ENCODE results near the gene CSAG2. TPM values are rescaled to one million over a fixed set of nuclear protein-coding genes. Genes with fewer than 3 reads are reported as not detected.
"Not testable (repeated sequence)": the region's sequence is repeated elsewhere in the genome, so short reads cannot be mapped to it uniquely, and the experiment has no call there.

CSAG2 gene, protein sequence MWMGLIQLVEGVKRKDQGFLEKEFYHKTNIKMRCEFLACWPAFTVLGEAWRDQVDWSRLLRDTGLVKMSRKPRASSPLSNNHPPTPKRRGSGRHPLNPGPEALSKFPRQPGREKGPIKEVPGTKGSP
- total RNA-seq (2014; rRNA removed; shearing (Covaris generic)), result 0.27 TPM in 1 of 2 replicates, not detected in the other

DNA sequence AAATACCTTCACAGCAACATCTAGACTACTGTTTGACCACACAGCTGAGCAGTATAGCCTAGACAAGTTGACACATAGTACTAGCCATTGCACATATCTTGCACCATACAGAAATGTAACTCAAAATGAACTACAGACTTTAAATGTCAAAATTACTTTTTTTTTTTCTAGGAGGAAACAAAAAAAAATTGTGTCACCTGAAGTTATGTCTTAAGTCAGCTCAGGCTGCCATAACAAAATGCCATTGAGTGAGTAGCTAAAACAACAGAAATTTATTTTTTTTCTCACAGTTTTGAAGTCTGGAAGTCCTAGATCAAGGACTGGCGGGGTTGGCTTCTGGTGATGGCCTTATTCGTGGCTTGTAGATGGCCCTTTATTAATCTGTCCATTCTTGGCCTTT lies at the start of gene CSAG2:
Gene CSAG2, minus strand, starts transcription at position 101 of the 400 bp plus-strand sequence. CDS start 161 bp downstream, outside the sequence.
- DNase-seq (ENCODE audit: low spot score), result not testable (repeated sequence)

DNA sequence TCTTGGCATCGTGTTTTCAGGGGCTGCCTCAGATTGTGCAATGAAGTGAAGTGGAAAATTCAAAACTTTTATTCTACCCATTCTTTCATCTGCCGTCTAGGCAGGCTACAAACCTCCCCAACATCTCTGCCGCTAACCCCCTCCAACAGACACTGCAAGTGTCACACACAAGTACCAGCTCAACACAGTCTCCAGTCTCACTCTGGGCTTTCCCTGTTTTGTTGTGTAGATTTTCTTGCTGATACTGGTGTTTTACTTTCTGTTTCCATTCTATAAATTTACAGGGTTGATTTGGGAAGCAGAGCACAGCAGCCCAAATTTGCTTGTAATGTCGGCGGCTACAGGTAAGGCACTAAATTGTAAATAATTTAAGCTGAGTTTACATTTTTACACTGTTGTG lies 45.8 kb upstream of the CSAG2 start:
- not testable (repeated sequence) for DNase-seq (ENCODE audit: low spot score)

DNA sequence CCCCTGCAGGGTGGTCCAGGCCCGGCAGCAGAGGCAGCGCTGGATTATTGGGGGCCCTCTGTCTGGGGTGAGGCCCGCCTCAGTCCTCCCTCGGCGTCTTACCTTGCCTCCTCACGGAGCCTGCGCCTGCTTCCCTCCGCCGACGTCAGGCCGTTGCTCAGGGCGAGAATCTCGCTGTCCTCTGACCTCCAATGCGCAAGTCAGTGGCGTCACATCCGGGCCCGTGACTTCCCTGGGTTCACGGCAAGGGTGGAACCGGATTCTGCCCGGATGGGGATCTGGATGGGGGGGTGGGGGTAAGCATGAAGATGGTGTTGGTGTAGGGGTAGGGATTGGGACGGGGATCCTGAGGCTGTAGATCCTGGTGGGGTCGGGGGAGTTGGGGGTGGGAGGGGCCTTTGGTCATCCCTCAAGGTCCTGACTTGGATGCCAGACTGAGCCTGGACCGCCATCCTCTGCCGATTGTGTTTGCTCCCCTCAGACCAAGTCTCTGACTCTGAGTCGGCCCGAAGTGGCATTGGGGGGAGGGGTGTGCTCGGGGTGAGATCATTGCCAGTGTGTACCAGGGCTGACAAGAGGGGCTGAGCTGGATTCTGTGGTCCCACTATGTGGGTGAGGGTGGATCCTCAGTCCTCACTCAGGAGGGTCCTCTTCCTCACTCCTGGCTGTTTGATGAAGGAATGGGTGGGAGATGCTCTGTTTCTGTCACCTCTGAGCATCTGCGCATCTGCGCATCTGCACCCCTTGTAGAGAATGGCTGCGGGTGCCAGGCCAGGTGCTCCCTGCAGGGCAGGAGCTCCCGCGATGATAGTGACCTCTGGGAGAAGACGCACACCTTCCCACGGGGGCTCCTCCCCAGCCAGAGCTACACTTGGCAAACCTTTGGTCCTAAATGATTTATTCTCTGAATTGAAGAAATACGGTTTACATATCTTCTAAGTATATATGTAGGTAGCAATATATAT lies 44.9 kb upstream of the CSAG2 start, which contains the start of gene MAGEA2:
Gene MAGEA2, minus strand, starts transcription at position 157 of the 965 bp plus-strand sequence. CDS start 2,479 bp downstream, outside the sequence.
- not testable (repeated sequence) for DNase-seq (ENCODE audit: low spot score)

DNA sequence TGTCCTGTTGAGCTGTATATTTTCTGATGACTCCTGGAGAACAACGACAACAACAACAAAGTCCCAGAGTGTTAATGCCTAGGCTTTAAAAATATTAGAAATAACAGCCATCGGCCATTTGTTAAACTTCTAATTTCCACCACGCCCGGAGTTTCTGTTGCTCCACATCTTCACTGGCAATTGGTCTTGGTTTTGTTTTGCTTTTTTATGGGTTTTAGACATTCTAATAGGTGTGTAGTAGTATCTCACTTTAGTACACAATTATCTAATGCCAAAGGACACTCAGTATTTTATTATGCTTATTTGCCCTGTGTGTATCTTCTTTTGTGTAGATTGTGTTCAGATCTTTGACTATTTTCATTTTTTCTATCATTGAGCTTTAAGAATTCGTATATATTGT lies 29.5 kb upstream of the CSAG2 start:
- DNase-seq (ENCODE audit: low spot score), result no peak

DNA sequence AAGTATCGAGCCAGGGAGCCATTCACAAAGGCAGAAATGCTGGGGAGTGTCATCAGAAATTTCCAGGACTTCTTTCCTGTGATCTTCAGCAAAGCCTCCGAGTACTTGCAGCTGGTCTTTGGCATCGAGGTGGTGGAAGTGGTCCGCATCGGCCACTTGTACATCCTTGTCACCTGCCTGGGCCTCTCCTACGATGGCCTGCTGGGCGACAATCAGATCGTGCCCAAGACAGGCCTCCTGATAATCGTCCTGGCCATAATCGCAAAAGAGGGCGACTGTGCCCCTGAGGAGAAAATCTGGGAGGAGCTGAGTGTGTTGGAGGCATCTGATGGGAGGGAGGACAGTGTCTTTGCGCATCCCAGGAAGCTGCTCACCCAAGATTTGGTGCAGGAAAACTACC lies 27.5 kb upstream of the CSAG2 start:
- not testable (repeated sequence) for DNase-seq (ENCODE audit: low spot score)

DNA sequence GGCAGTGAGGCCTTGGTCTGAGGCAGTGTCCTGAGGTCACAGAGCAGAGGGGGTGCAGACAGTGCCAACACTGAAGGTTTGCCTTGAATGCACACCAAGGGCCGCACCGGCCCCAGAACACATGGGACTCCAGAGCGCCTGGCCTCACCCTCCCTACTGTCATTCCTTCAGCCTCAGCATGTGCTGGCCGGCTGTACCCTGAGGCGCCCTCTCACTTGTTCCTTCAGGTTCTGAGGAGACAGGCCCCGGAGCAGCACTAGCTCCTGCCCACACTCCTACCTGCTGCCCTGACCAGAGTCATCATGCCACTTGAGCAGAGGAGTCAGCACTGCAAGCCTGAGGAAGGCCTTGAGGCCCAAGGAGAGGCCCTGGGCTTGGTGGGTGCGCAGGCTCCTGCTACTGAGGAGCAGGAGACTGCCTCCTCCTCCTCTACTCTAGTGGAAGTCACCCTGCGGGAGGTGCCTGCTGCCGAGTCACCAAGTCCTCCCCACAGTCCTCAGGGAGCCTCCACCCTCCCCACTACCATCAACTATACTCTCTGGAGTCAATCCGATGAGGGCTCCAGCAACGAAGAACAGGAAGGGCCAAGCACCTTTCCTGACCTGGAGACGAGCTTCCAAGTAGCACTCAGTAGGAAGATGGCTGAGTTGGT lies 26.9 kb upstream of the CSAG2 start:
- no peak for DNase-seq (ENCODE audit: low spot score)

DNA sequence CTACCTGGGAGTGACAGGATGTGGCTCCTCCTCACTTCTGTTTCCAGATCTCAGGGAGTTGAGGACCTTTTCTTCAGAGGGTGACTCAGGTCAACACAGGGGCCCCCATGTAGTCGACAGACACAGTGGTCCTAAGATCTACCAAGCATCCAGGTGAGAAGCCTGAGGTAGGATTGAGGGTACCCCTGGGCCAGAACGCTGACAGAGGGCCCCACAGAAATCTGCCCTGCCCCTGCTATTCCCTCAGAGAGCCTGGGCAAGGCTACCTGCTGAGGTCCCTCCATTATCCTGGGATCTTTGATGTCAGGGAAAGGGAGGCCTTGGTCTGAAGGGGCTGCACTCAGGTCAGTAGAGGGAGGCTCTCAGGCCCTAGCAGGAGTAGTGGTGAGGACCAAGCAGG lies 26.0 kb upstream of the CSAG2 start:
- DNase-seq (ENCODE audit: low spot score), result no peak

DNA sequence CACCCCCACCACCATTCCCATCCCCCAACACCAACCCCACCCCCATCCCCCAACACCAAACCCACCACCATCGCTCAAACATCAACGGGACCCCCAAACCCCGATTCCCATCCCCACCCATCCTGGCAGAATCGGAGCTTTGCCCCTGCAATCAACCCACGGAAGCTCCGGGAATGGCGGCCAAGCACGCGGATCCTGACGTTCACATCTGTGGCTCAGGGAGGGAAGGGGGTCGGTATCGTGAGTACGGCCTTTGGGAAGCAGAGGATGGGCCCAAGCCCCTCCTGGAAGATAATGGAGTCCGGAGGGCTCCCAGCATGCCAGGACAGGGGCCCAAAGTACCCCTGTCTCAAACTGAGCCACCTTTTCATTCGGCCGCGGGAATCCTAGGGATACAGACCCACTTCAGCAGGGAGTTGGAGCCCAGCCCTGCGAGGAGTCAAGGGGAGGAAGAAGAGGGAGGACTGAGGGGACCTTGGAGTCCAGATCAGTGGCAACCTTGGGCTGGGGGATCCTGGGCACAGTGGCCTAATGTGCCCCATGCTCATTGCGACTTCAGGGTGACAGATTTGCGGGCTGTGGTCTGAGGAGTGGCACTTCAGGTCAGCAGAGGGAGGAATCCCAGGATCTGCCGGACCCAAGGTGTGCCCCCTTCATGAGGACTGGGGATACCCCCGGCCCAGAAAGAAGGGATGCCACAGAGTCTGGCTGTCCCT lies 25.2 kb upstream of the CSAG2 start:
- not testable (repeated sequence) for DNase-seq (ENCODE audit: low spot score)

DNA sequence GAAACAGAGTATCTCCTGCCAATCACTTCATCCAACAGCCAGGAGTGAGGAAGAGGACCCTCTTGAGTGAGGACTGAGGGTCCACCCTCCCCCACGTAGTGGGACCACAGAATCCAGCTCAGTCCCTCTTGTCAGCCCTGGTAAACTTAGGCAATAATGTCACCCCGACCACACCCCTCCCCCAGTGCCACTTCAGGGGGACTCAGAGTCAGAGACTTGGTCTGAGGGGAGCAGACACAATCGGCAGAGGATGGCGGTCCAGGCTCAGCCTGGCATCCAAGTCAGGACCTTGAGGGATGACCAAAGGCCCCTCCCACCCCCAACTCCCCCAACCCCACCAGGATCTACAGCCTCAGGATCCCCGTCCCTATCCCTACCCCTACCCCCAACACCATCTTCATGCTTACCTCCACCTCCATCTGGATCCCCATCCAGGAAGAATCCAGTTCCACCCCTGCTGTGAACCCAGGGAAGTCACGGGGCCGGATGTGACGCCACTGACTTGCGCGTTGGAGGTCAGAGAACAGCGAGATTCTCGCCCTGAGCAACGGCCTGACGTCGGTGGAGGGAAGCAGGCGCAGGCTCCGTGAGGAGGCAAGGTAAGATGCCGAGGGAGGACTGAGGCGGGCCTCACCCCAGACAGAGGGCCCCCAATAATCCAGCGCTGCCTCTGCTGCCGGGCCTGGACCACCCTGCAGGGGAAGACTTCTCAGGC lies 24.3 kb upstream of the CSAG2 start, which contains the start of the genes CSAG1 and MAGEA12:
Gene CSAG1, minus strand, starts transcription at position 461 of the 715 bp plus-strand sequence. CDS start 1,261 bp downstream, outside the sequence.
Gene MAGEA12, plus strand, starts transcription at position 497 of the 715 bp plus-strand sequence. CDS start 2,405 bp downstream, outside the sequence.
- DNase-seq (ENCODE audit: low spot score), result peak; percentile 6

DNA sequence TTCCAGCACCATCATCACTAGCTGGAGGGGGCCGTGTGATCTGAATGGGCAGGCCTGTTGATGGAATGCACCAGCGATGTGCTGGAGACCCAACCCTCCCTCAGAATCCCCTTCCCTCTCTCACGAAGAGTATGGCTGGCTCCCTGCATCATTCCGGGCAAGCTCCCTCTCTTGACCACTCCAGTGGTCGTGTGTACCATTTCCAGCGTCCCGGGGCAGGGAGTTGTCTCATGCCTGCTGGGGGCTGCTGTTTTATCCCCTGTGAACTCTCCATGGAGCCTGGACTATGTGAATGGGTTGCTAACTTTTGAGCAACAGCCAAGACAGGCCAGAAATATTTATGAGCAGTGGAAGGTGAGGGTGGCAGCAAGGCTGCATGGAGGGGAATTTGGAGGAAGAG lies 16.3 kb upstream of the CSAG2 start:
- no peak for DNase-seq (ENCODE audit: low spot score)

DNA sequence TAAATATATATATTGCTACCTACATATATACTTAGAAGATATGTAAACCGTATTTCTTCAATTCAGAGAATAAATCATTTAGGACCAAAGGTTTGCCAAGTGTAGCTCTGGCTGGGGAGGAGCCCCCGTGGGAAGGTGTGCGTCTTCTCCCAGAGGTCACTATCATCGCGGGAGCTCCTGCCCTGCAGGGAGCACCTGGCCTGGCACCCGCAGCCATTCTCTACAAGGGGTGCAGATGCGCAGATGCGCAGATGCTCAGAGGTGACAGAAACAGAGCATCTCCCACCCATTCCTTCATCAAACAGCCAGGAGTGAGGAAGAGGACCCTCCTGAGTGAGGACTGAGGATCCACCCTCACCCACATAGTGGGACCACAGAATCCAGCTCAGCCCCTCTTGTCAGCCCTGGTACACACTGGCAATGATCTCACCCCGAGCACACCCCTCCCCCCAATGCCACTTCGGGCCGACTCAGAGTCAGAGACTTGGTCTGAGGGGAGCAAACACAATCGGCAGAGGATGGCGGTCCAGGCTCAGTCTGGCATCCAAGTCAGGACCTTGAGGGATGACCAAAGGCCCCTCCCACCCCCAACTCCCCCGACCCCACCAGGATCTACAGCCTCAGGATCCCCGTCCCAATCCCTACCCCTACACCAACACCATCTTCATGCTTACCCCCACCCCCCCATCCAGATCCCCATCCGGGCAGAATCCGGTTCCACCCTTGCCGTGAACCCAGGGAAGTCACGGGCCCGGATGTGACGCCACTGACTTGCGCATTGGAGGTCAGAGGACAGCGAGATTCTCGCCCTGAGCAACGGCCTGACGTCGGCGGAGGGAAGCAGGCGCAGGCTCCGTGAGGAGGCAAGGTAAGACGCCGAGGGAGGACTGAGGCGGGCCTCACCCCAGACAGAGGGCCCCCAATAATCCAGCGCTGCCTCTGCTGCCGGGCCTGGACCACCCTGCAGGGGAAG lies 5.0 kb upstream of the CSAG2 start, which contains the start of gene MAGEA2B:
Gene MAGEA2B, plus strand, starts transcription at position 814 of the 973 bp plus-strand sequence. CDS start 2,479 bp downstream, outside the sequence.
- DNase-seq (ENCODE audit: low spot score), result not testable (repeated sequence)

DNA sequence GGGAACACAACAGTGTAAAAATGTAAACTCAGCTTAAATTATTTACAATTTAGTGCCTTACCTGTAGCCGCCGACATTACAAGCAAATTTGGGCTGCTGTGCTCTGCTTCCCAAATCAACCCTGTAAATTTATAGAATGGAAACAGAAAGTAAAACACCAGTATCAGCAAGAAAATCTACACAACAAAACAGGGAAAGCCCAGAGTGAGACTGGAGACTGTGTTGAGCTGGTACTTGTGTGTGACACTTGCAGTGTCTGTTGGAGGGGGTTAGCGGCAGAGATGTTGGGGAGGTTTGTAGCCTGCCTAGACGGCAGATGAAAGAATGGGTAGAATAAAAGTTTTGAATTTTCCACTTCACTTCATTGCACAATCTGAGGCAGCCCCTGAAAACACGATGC lies 4.1 kb upstream of the CSAG2 start:
- not testable (repeated sequence) for DNase-seq (ENCODE audit: low spot score)

DNA sequence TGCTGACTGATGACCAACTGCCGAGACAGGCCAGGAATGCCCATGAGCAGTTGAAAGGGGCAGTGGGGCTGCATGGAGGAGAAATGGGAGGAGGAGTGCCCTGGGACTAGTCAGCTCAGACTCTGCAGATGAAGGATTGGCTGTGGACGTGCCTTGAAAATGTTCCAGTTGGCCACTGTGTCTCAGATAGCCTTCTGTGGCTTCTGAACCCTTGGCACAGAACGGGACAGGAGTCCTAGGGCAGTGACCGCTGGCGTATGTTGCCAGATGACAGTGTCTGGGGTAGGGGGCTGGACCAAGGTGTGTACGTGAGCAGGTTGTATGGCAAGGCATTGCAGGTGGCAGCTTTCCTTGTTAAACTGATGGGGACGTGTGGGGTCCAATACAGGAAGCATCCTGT lies 2.6 kb downstream of the CSAG2 start:
- not testable (repeated sequence) for DNase-seq (ENCODE audit: low spot score)

DNA sequence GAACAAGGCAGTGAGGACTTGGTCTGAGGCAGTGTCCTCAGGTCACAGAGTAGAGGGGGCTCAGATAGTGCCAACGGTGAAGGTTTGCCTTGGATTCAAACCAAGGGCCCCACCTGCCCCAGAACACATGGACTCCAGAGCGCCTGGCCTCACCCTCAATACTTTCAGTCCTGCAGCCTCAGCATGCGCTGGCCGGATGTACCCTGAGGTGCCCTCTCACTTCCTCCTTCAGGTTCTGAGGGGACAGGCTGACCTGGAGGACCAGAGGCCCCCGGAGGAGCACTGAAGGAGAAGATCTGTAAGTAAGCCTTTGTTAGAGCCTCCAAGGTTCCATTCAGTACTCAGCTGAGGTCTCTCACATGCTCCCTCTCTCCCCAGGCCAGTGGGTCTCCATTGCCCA lies 8.7 kb downstream of the CSAG2 start:
- DNase-seq (ENCODE audit: low spot score), result peak; percentile 1

DNA sequence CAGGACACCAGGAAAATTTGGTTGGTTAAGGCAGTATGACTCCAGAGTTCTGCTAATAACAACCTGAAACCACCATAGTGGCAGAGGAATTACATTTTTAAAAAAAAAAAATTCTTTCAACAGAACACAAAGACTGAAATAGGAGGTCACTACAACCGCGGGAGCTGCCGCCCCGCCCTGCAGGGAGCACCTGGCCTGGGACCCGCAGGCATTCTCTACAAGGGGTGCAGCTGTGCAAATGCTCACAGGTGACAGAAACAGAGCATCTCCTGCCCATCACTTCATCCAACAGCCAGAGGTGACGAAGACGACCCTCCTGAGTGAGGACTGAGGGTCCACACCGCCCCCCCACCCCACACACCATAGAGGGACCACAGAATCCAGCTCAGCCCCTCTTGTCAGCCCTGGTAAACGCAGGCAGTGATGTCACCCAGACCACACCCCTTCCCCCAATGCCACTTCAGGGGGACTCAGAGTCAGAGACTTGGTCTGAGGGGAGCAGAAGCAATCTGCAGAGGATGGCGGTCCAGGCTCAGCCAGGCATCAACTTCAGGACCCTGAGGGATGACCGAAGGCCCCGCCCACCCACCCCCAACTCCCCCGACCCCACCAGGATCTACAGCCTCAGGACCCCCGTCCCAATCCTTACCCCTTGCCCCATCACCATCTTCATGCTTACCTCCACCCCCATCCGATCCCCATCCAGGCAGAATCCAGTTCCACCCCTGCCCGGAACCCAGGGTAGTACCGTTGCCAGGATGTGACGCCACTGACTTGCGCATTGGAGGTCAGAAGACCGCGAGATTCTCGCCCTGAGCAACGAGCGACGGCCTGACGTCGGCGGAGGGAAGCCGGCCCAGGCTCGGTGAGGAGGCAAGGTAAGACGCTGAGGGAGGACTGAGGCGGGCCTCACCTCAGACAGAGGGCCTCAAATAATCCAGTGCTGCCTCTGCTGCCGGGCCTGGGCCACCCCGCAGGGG lies 10.8 kb downstream of the CSAG2 start, which contains the start of gene MAGEA3:
Gene MAGEA3, plus strand, starts transcription at position 843 of the 980 bp plus-strand sequence. CDS start 2,039 bp downstream, outside the sequence.
- not testable (repeated sequence) for DNase-seq (ENCODE audit: low spot score)

DNA sequence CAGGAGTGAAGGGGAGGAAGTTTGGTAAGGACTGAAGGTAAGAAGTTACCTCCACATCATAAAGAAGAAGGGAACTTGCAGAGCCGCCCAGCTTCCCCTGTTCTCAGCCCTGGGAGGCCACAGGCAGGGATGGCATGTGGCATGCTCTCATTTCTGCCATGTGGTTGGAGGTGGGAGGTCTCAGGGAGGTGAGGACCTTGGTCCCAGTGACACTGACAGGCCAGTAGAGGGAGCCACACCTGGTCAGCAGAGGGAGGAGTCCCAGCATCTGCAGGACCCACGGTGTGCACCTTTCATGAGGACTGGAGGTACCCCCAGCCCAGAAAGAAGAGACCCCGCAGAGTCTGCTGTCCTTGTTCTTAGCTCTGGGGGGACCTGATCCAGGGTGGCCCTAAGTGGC lies 28.1 kb downstream of the CSAG2 start:
- DNase-seq (ENCODE audit: low spot score), result not testable (repeated sequence)

DNA sequence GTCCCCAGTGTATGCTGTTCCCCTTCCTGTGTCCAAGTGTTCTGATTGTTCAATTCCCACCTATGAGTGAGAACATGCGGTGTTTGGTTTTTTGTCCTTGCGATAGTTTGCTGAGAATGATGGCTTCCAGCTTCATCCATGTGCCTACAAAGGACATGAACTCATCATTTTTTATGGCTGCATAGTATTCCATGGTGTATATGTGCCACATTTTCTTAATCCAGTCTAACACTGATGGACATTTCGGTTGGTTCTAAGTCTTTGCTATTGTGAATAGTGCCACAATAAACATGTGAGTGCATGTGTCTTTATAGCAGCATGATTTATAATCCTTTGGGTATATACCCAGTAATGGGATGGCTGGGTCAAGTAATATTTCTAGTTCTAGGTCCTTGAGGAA lies 34.4 kb downstream of the CSAG2 start:
- DNase-seq (ENCODE audit: low spot score), result not testable (repeated sequence)

DNA sequence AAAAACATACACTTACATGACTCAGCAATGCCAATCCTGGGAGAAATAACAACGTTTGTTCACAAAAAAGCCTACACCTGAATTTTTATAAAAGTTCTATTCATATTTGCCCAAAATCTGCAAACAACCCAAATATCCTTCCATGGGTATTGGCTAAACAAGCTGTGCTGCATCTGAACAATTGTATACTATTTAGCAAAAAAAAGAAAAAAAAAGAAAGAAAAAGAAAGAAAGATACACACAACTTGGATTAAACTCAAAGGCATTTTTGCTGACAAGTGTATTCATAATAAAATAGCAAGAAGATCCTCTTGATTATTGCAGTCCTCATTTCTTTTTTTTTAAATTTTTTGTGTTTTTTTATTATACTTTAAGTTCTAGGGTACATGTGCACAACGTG lies 34.9 kb downstream of the CSAG2 start:
- DNase-seq (ENCODE audit: low spot score), result no peak

All from H4 (cell line).